Immature natural killer cell (primary cell): ENCODE results near the gene LSM2. TPM values are rescaled to one million over a fixed set of nuclear protein-coding genes. Genes with fewer than 3 reads are reported as not detected.

Experiments
- DNase-seq, 3 donors: peaks; one replicate each; pipeline ENCODE4 v3.0.0; 2022; ENCODE audit warnings: mixed read lengths in 1 of 3
- H3K27ac Mint-ChIP-seq, 6 donors: one replicate each; pipeline ENCODE4 v1.8.0; 2020; ENCODE audit warnings: mixed read lengths in 6 of 6, mild to moderate bottlenecking in 5 of 6, inconsistent platforms in 4 of 6, moderate library complexity in 3 of 6
- H3K27me3 Mint-ChIP-seq, 3 donors: one replicate each; pipeline ENCODE4 v1.8.0; 2020 to 2021; ENCODE audit warnings: low read depth in 3 of 3, mild to moderate bottlenecking in 3 of 3, mixed read lengths in 3 of 3, moderate library complexity in 3 of 3, inconsistent platforms in 1 of 3
- H3K36me3 Mint-ChIP-seq, 3 donors: one replicate each; pipeline ENCODE4 v1.8.0; 2020; ENCODE audit warnings: mixed read lengths in 3 of 3, inconsistent platforms in 2 of 3, mild to moderate bottlenecking in 2 of 3
- H3K4me1 Mint-ChIP-seq, 2 donors: one replicate each; pipeline ENCODE4 v1.8.0; 2020; ENCODE audit warnings: inconsistent platforms in 2 of 2, mild to moderate bottlenecking in 2 of 2, mixed read lengths in 2 of 2, moderate library complexity in 1 of 2
- H3K4me3 Mint-ChIP-seq, 5 donors: one replicate each; pipeline ENCODE4 v1.8.0; 2020; ENCODE audit warnings: mild to moderate bottlenecking in 5 of 5, mixed read lengths in 5 of 5, inconsistent platforms in 3 of 5, moderate library complexity in 3 of 5
- H3K9me3 Mint-ChIP-seq, 6 donors: one replicate each; pipeline ENCODE4 v1.8.0; 2020; ENCODE audit warnings: mild to moderate bottlenecking in 6 of 6, mixed read lengths in 6 of 6, inconsistent platforms in 4 of 6, moderate library complexity in 3 of 6
- polyA plus RNA-seq, 3 donors: library from polyadenylated mRNA; unstranded; fragments of 300-500 nt; fragmentation: Illumina TruSeq; gene quantifications; one replicate each; pipeline ENCODE4 v1.2.3, GENCODE V29; 2021

LSM2 gene
- polyA plus RNA-seq, 3 donors from 2014 or later: 77.7 to 97.1 (median 94.6) TPM

GRCh38 chr6:31760790-31761189 is 46.0 kb downstream of the LSM2 start:
- no peak for DNase-seq
- Mint-ChIP-seq H3K4me1 (no peaks in the 10 kb centered on the region), H3K9me3 (no peaks in the 10 kb centered on the region), H3K27me3 (peaks cover 0 to 2% (median 0%) of the 10 kb centered on the region in 3 donors), H3K36me3 (peaks cover 12 to 30% (median 16%) of the 10 kb centered on the region in 3 donors), H3K4me3 (no peak overlapping the region), H3K27ac (no peak overlapping the region)

- Mint-ChIP-seq H3K36me3 (peaks cover 12 to 30% (median 16%) of the 10 kb centered on the region in 3 donors), H3K4me1 (no peaks in the 10 kb centered on the region), H3K4me3 (no peak overlapping the region), H3K27ac (no peak overlapping the region), H3K27me3 (peaks cover 0 to 5% (median 0%) of the 10 kb centered on the region in 3 donors), H3K9me3 (no peaks in the 10 kb centered on the region)
- DNase-seq: no peak
Measured at GRCh38 chr6:31758281-31758680, 48.5 kb downstream of the LSM2 start.

- Mint-ChIP-seq H3K36me3 (peaks cover 0 to 3% (median 0%) of the 10 kb centered on the region in 3 donors), H3K4me1 (no peaks in the 10 kb centered on the region), H3K9me3 (no peaks in the 10 kb centered on the region), H3K27me3 (peaks cover 0 to 2% (median 0%) of the 10 kb centered on the region in 3 donors), H3K27ac (peak overlapping the region in 1 of 6 donors; percentile 1), H3K4me3 (no peak overlapping the region)
- DNase-seq: no peak
Measured at GRCh38 chr6:31752739-31753319, 53.9 kb downstream of the LSM2 start.

- Mint-ChIP-seq H3K4me1 (no peaks in the 10 kb centered on the region), H3K4me3 (no peak overlapping the region), H3K36me3 (peaks cover 5 to 9% (median 5%) of the 10 kb centered on the region in 3 donors), H3K27me3 (peaks cover 0 to 2% (median 1%) of the 10 kb centered on the region in 3 donors), H3K9me3 (no peaks in the 10 kb centered on the region), H3K27ac (no peak overlapping the region)
- no peak for DNase-seq
Measured at GRCh38 chr6:31750411-31751022, 56.2 kb downstream of the LSM2 start.

- no peak for DNase-seq
- H3K27me3 Mint-ChIP-seq: peaks cover 0 to 2% (median 1%) of the 10 kb centered on the region in 3 donors
- no peaks in the 10 kb centered on the region for H3K9me3 Mint-ChIP-seq
- H3K4me1 Mint-ChIP-seq: no peaks in the 10 kb centered on the region
- H3K27ac Mint-ChIP-seq: no peak overlapping the region
- no peak overlapping the region for H3K4me3 Mint-ChIP-seq
- H3K36me3 Mint-ChIP-seq: peaks cover 5 to 11% (median 9%) of the 10 kb centered on the region in 3 donors
Measured at GRCh38 chr6:31749301-31750036, 57.3 kb downstream of the LSM2 start.

Other genes starting within 250 kb of the LSM2 start
- gene LTA, start 234.7 kb downstream of the LSM2 start, polyA plus RNA-seq: 1 to 10 TPM; 1.4 to 6.6 (median 3.1) TPM
- 1 to 10 TPM; 2.1 to 5.9 (median 5.6) TPM for gene TNF, start 231.4 kb downstream of the LSM2 start, polyA plus RNA-seq
- 100 to 1,000 TPM; 132 to 137 (median 133) TPM for gene LTB, start 224.5 kb downstream of the LSM2 start, polyA plus RNA-seq
- 10 to 100 TPM; 20.3 to 44.8 (median 42.3) TPM for gene LST1, start 220.7 kb downstream of the LSM2 start, polyA plus RNA-seq
- 100 to 1,000 TPM; 393 to 414 (median 409) TPM for gene NCR3, start 214.0 kb downstream of the LSM2 start, polyA plus RNA-seq
- 10 to 100 TPM in 2 of 3 donors, 1 to 10 TPM in 1; 6.6 to 44.1 (median 40.3) TPM for gene AIF1, start 191.7 kb downstream of the LSM2 start, polyA plus RNA-seq
- gene PRRC2A, start 186.3 kb downstream of the LSM2 start, polyA plus RNA-seq: 10 to 100 TPM in 1 of 3 donors, 1 to 10 TPM in 1, not detected in 1; 2.3 to 13.4 TPM
- gene BAG6, start 154.3 kb downstream of the LSM2 start, polyA plus RNA-seq: 10 to 100 TPM in 2 of 3 donors, 1 to 10 TPM in 1; 8.5 to 22.7 (median 16.2) TPM
- gene APOM, start 151.1 kb downstream of the LSM2 start, polyA plus RNA-seq: 1 to 10 TPM; 1.8 to 5.7 (median 3.9) TPM
- 10 to 100 TPM; 23.6 to 41.6 (median 26.3) TPM for gene C6orf47, start 146.2 kb downstream of the LSM2 start, polyA plus RNA-seq
- 10 to 100 TPM; 17.2 to 29.3 (median 22.9) TPM for gene GPANK1, start 142.0 kb downstream of the LSM2 start, polyA plus RNA-seq
- gene CSNK2B, start 140.9 kb downstream of the LSM2 start, polyA plus RNA-seq: 100 to 1,000 TPM; 253 to 291 (median 289) TPM
- gene LY6G5B, start 137.0 kb downstream of the LSM2 start, polyA plus RNA-seq: 1 to 10 TPM in 1 of 3 donors, under 1 TPM in 2; 0.44 to 1.8 (median 0.47) TPM
- gene LY6G5C, start 125.9 kb downstream of the LSM2 start, polyA plus RNA-seq: 1 to 10 TPM; 4.6 to 9.7 (median 6.1) TPM
- gene ABHD16A, start 103.6 kb downstream of the LSM2 start, polyA plus RNA-seq: 10 to 100 TPM; 43.6 to 53.7 (median 47.0) TPM
- gene LY6G6F, start 100.1 kb downstream of the LSM2 start, polyA plus RNA-seq: 1 to 10 TPM in 1 of 3 donors, not detected in 2; 2.5 TPM
- not detected for gene LY6G6D, start 91.6 kb downstream of the LSM2 start, polyA plus RNA-seq
- gene LY6G6C, start 85.2 kb downstream of the LSM2 start, polyA plus RNA-seq: not detected
- gene MPIG6B, start 83.6 kb downstream of the LSM2 start, polyA plus RNA-seq: 10 to 100 TPM in 1 of 3 donors, 1 to 10 TPM in 2; 2.6 to 10.9 (median 6.3) TPM
- 100 to 1,000 TPM in 1 of 3 donors, 10 to 100 TPM in 2; 58.5 to 112 (median 74.9) TPM for gene DDAH2, start 77.7 kb downstream of the LSM2 start, polyA plus RNA-seq
- gene CLIC1, start 70.4 kb downstream of the LSM2 start, polyA plus RNA-seq: 1,000 to 10,000 TPM; 1,179 to 1,674 (median 1,350) TPM
- 1 to 10 TPM in 2 of 3 donors, not detected in 1; 2.1 to 2.5 TPM for gene MSH5, start 67.0 kb downstream of the LSM2 start, polyA plus RNA-seq
- not detected for gene SAPCD1, start 44.3 kb downstream of the LSM2 start, polyA plus RNA-seq
- 1 to 10 TPM in 1 of 3 donors, under 1 TPM in 2; 0.21 to 1.8 (median 0.93) TPM for gene VWA7, start 29.6 kb downstream of the LSM2 start, polyA plus RNA-seq
- gene VARS1, start 11.2 kb downstream of the LSM2 start, polyA plus RNA-seq: 10 to 100 TPM; 26.5 to 44.6 (median 28.8) TPM
- 1 to 10 TPM in 2 of 3 donors, under 1 TPM in 1; 0.70 to 3.8 (median 2.4) TPM for gene HSPA1L, start 8.3 kb upstream of the LSM2 start, polyA plus RNA-seq
- 10 to 100 TPM in 2 of 3 donors, 1 to 10 TPM in 1; 9.7 to 81.3 (median 22.5) TPM for gene HSPA1A, start 8.6 kb upstream of the LSM2 start, polyA plus RNA-seq
- gene HSPA1B, start 20.8 kb upstream of the LSM2 start, polyA plus RNA-seq: 1 to 10 TPM; 1.5 to 3.2 (median 1.9) TPM
- gene NEU1, start 55.9 kb upstream of the LSM2 start, polyA plus RNA-seq: 10 to 100 TPM; 37.5 to 44.9 (median 40.5) TPM
- gene SLC44A4, start 72.0 kb upstream of the LSM2 start, polyA plus RNA-seq: not detected
- gene EHMT2, start 90.7 kb upstream of the LSM2 start, polyA plus RNA-seq: 10 to 100 TPM; 18.8 to 52.1 (median 21.5) TPM
- not detected for gene ZBTB12, start 95.1 kb upstream of the LSM2 start, polyA plus RNA-seq
- gene C2, start 120.8 kb upstream of the LSM2 start, polyA plus RNA-seq: under 1 TPM in 1 of 3 donors, not detected in 2; 0.74 TPM
- under 1 TPM in 1 of 3 donors, not detected in 2; 0.27 TPM for gene CFB, start 139.1 kb upstream of the LSM2 start, polyA plus RNA-seq
- gene NELFE, start 152.0 kb upstream of the LSM2 start, polyA plus RNA-seq: 10 to 100 TPM; 73.3 to 84.6 (median 76.9) TPM
- gene SKIC2, start 152.2 kb upstream of the LSM2 start, polyA plus RNA-seq: 10 to 100 TPM; 14.1 to 20.6 (median 19.3) TPM
- gene DXO, start 165.2 kb upstream of the LSM2 start, polyA plus RNA-seq: 10 to 100 TPM in 2 of 3 donors, 1 to 10 TPM in 1; 9.2 to 19.5 (median 17.2) TPM
- gene C4A, start 175.1 kb upstream of the LSM2 start, polyA plus RNA-seq: not detected
- gene C4B, start 207.8 kb upstream of the LSM2 start, polyA plus RNA-seq: under 1 TPM in 1 of 3 donors, not detected in 2; 0.67 TPM
- gene CYP21A2, start 231.4 kb upstream of the LSM2 start, polyA plus RNA-seq: under 1 TPM in 1 of 3 donors, not detected in 2; 0.10 TPM